Omental fat pad (tissue), 4 donors: ENCODE measurements around the gene CWC15. TPM values are rescaled to one million over a fixed set of nuclear protein-coding genes. Genes with fewer than 3 reads are reported as not detected.

Source experiments
- ATAC-seq: fragments of 150-250 bp; one replicate; pipeline ENCODE4 v1.9.1; 2016; ENCODE audit warnings: mild to moderate bottlenecking, moderate library complexity; ENCODE audit not compliant: low FRiP score
- DNase-seq: peaks from one replicate; pipeline ENCODE4 v3.0.0-alpha.2; 2019; ENCODE audit warnings: low spot score
- CTCF ChIP-seq, 3 donors: fragments of 450-650 bp; IDR thresholded peaks; one replicate each; pipeline ENCODE4 v1.5.1; 2016 to 2017; ENCODE audit warnings: antibody characterized with exemption in 3 of 3, mild to moderate bottlenecking in 3 of 3, moderate library complexity in 2 of 3
- total RNA-seq, 4 donors: library from RNA; depleted of rRNA; stranded (reverse); fragments of >200 nt; gene quantifications; one replicate each; pipeline ENCODE4 v1.1.0, GENCODE V29; 2016

Gene CWC15
- total RNA-seq, 4 donors from 2014 or later: 33.0 to 51.1 (median 42.0) TPM

GRCh38 chr11:94972700-94973098 is 657 bp downstream of the CWC15 start:
- DNase-seq: no peak
- no peak for ATAC-seq

GRCh38 chr11:94968334-94968958 is 4.9 kb downstream of the CWC15 start:
- TF ChIP-seq CTCF (IDR thresholded peaks at IDR 0.05): no peak
- no peak for ATAC-seq
- no peak for DNase-seq

More at GRCh38 chr11:94972700-94973098, 657 bp downstream of the CWC15 start:
- TF ChIP-seq CTCF (IDR thresholded peaks at IDR 0.05): no peak

GRCh38 chr11:94964934-94965333 is 8.4 kb downstream of the CWC15 start:
- no peak for DNase-seq
- no peak for ATAC-seq
- no peak for TF ChIP-seq CTCF (IDR thresholded peaks at IDR 0.05)

- DNase-seq: no peak
- TF ChIP-seq CTCF (IDR thresholded peaks at IDR 0.05): no peak
- ATAC-seq: no peak
Measured at GRCh38 chr11:94961255-94961654, 12.1 kb downstream of the CWC15 start.

GRCh38 chr11:94960488-94960887 is 12.9 kb downstream of the CWC15 start:
- no peak for TF ChIP-seq CTCF (IDR thresholded peaks at IDR 0.05)
- ATAC-seq (no peak), DNase-seq (no peak)

GRCh38 chr11:94959179-94959578 is 14.2 kb downstream of the CWC15 start:
- TF ChIP-seq CTCF (IDR thresholded peaks at IDR 0.05): no peak
- DNase-seq: no peak
- no peak for ATAC-seq

- ATAC-seq (no peak), DNase-seq (no peak)
- no peak for TF ChIP-seq CTCF (IDR thresholded peaks at IDR 0.05)
Measured at GRCh38 chr11:94958121-94958696, 15.1 kb downstream of the CWC15 start.
